Activated T-cell treated with anti-CD3 and anti-CD28 coated beads, Interleukin-2, amount 50 U/mL, for 72 hours (primary cell): Measurements from ENCODE around the gene MTARC1. TPM values are rescaled to one million over a fixed set of nuclear protein-coding genes. Genes with fewer than 3 reads are reported as not detected.

Source experiments
- ATAC-seq, 2 donors: fragments of 150-1000 bp; cut with Tn5 transposase; replicated peaks in 1 of 2; 2 replicates each; pipeline ENCODE4 v1.10.0; 2021; ENCODE audit warnings: moderate library complexity in 2 of 2, mild to moderate bottlenecking in 1 of 2
- DNase-seq, 2 donors: peaks; one replicate each; pipeline ENCODE4 v3.0.0; 2021 to 2022; ENCODE audit warnings: mixed read lengths in 1 of 2
- H3K27ac Mint-ChIP-seq: one replicate; pipeline ENCODE4 v1.8.0; 2022; ENCODE audit warnings: mild to moderate bottlenecking, moderate library complexity, mixed read lengths
- H3K27me3 Mint-ChIP-seq: one replicate; pipeline ENCODE4 v1.8.0; 2022; ENCODE audit warnings: low read depth, mixed read lengths
- H3K36me3 Mint-ChIP-seq, 2 donors: one replicate each; pipeline ENCODE4 v1.8.0; 2022; ENCODE audit warnings: mixed read lengths in 2 of 2, mild to moderate bottlenecking in 1 of 2; ENCODE audit not compliant: insufficient read depth in 2 of 2
- H3K4me1 Mint-ChIP-seq: one replicate; pipeline ENCODE4 v1.8.0; 2022; ENCODE audit warnings: low read depth, mixed read lengths
- H3K4me3 Mint-ChIP-seq, 2 donors: one replicate each; pipeline ENCODE4 v1.8.0; 2022; ENCODE audit warnings: mild to moderate bottlenecking in 2 of 2, mixed read lengths in 2 of 2, moderate library complexity in 2 of 2
- H3K9me3 Mint-ChIP-seq, 2 donors: one replicate each; pipeline ENCODE4 v1.8.0; 2022; ENCODE audit warnings: mixed read lengths in 2 of 2
- total RNA-seq, 2 donors: library from RNA; stranded (reverse); gene quantifications; one replicate each; pipeline ENCODE4 v1.2.3, GENCODE V29; 2022

Gene MTARC1
- total RNA-seq, 2 donors from 2014 or later: not detected

DNA sequence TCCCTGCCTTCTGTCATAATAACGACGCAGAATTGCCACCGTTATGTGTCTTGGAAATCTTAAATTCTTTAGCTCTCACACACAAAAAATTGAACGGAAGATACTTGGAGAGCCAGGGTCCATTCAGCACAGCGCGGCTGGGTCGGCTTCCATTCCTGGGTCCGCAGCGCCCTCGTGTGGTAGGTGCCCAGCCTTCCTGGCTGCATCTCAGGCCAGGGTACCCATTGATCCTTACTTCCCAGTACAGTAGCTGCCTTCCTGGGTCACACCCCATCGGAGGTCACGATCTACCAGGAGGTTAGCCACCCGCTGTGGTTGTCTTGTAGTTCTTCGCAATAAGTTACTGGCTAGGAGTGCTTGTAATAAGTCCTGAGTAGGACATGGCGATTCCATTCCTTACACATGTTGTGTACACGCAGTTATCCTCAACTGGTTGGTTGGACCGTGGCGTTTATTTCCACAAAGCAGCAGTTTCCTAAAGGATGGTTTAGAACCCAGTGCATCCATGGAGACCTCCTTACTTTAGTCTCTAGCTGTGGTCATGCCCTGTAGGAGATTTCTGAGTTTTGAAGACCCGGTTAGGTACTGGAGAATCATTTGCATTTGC lies 9.9 kb upstream of the MTARC1 start:
- Mint-ChIP-seq H3K4me3 (no peak overlapping the region), H3K4me1 (no peaks in the 10 kb centered on the region), H3K27me3 (peaks cover 19% of the 10 kb centered on the region), H3K27ac (no peak overlapping the region), H3K36me3 (no peaks in the 10 kb centered on the region), H3K9me3 (no peaks in the 10 kb centered on the region)
- peak; percentile 72 to 79 for DNase-seq
- peak; percentile 82 to 87 for ATAC-seq

DNA sequence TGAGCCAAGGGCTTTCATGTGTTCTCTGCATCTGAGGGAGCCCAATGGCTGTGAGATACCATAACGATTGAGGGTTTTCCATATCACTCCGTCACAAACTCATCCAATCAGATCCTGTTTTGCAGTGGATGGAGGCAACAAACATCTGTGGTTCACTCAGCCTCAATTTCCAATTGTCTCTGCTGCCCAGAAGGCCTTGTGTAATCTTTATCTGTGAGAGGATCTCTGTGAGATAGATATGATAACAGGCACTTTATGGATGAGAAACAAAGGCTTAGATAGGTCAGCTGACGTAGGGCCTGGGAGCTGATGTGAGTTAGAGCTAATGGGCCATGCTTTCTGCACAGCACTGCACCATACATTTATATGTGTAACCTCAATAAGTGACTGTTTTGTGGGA lies 3.3 kb upstream of the MTARC1 start:
- no peak overlapping the region for H3K27ac Mint-ChIP-seq
- H3K4me3 Mint-ChIP-seq: no peak overlapping the region
- H3K9me3 Mint-ChIP-seq: no peaks in the 10 kb centered on the region
- peaks cover 44% of the 10 kb centered on the region for H3K27me3 Mint-ChIP-seq
- H3K36me3 Mint-ChIP-seq: no peaks in the 10 kb centered on the region
- H3K4me1 Mint-ChIP-seq: no peaks in the 10 kb centered on the region
- ATAC-seq (no peak), DNase-seq (no peak)

- Mint-ChIP-seq H3K4me3 (no peak overlapping the region), H3K27ac (no peak overlapping the region), H3K36me3 (no peaks in the 10 kb centered on the region), H3K9me3 (no peaks in the 10 kb centered on the region), H3K27me3 (peaks cover 44% of the 10 kb centered on the region), H3K4me1 (no peaks in the 10 kb centered on the region)
- ATAC-seq (no peak), DNase-seq (no peak)
Observed at GRCh38 chr1:220784751-220785150, 2.0 kb upstream of the MTARC1 start.

DNA sequence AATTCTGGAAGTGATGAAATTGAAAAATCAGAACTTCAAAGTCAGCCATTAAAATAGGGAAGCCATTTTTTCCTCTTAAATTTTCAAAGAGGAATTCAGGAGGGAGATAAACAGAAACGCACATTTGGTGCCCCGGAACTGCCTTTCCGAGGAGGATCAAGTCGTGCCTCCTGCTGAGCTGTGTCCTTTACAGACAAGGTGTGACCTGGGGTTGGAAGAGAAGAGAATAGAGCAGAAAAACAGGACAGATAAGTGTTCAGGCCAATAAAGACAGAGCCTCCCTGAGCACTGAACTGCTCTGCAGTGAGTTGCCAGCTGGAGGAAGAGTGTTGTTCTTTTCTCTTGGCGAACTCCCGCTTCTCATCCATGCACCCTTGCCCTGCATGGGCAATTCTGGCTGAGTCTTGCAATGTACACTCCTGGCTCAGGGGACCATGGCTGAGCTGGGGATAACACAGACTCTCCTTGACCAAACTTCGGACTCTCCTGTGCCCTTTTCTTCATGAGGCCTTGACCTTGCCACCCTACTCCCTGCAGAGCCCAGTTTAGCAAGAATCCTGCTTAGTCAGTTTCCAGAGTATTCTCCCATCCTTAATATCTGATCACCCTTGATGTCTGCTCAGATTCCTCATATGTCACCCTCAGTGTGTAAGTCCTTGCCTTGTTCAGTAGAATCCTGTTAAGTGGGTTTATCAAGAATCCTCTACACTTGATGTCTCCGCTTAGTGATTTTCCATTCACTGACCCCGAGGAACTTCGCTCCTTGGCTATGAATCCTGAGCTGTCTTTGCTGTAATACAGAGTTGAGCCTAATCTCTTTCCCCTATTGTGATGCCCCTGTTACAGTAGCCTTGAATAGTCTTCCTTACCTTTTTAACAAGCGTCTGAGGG lies 1.3 kb upstream of the MTARC1 start:
- no peak for ATAC-seq
- H3K27ac Mint-ChIP-seq: no peak overlapping the region
- peaks cover 44% of the 10 kb centered on the region for H3K27me3 Mint-ChIP-seq
- no peaks in the 10 kb centered on the region for H3K36me3 Mint-ChIP-seq
- H3K4me1 Mint-ChIP-seq: no peaks in the 10 kb centered on the region
- H3K9me3 Mint-ChIP-seq: no peaks in the 10 kb centered on the region
- no peak overlapping the region for H3K4me3 Mint-ChIP-seq
- no peak for DNase-seq

- Mint-ChIP-seq H3K27me3 (peaks cover 44% of the 10 kb centered on the region), H3K4me3 (peak overlapping the region in 1 of 2 donors; percentile 52), H3K36me3 (no peaks in the 10 kb centered on the region), H3K4me1 (no peaks in the 10 kb centered on the region), H3K9me3 (no peaks in the 10 kb centered on the region), H3K27ac (no peak overlapping the region)
- no peak for DNase-seq
- ATAC-seq: peak in 1 of 2 donors; percentile 26
Observed at GRCh38 chr1:220786057-220786336, 716 bp upstream of the MTARC1 start.

DNA sequence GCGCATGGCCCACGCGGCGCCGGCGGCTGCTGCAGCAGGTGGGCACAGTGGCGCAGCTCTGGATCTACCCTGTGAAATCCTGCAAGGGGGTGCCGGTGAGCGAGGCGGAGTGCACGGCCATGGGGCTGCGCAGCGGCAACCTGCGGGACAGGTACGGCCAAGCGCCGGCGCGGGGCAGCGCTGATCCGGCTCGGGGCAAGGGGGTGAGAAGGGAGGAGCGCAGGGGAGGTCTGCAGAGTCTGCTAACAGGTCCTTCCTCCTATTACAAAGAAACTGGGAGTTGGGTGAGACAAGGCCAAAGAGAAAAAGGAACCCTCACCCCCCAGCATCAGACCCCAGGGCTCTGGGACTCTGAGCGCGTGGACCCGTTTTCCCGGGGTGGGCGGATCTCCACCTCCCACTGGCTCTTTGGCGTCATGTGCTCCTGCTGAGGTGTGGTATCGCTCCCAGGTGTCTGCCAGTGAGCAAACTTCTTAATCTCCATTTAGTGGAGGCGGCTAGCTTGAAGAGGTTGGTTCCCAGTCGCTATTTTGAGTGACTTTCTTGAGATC lies 431 bp downstream of the MTARC1 start:
- Mint-ChIP-seq H3K27ac (no peak overlapping the region), H3K27me3 (peaks cover 45% of the 10 kb centered on the region), H3K36me3 (no peaks in the 10 kb centered on the region), H3K4me3 (peak overlapping the region; percentile 49 to 70), H3K4me1 (peaks cover 5% of the 10 kb centered on the region), H3K9me3 (no peaks in the 10 kb centered on the region)
- ATAC-seq (no peak), DNase-seq (no peak)

DNA sequence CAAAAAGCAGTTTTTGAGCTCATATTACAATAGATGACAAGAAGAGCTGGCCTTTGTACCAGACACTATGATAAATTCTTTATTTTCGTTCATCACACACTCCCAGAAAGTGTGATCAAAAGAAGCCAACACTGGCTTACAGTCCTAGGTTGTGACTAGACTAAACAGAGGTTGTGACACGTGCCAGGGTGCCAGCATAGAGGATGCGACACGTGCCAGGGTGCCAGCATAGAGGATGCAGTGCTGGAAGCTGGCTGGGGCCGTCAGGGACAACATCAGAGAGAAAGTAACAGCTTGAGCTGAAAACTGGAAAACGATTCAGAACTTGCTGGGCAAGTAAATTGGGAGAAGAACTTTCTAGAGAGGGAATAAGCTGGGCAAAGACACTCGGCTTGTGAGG lies 2.2 kb downstream of the MTARC1 start:
- no peak for ATAC-seq
- Mint-ChIP-seq H3K4me3 (no peak overlapping the region), H3K27me3 (peaks cover 31% of the 10 kb centered on the region), H3K27ac (no peak overlapping the region), H3K9me3 (no peaks in the 10 kb centered on the region), H3K36me3 (no peaks in the 10 kb centered on the region), H3K4me1 (peaks cover 5% of the 10 kb centered on the region)
- no peak for DNase-seq

- no peak overlapping the region for H3K27ac Mint-ChIP-seq
- ATAC-seq (no peak), DNase-seq (no peak)
Observed at GRCh38 chr1:220789532-220790147, 2.9 kb downstream of the MTARC1 start.

GRCh38 chr1:220791285-220791684 lies 4.6 kb downstream of the MTARC1 start:
- Mint-ChIP-seq H3K36me3 (no peaks in the 10 kb centered on the region), H3K4me1 (peaks cover 5% of the 10 kb centered on the region), H3K9me3 (no peaks in the 10 kb centered on the region), H3K27me3 (peaks cover 9% of the 10 kb centered on the region), H3K4me3 (no peak overlapping the region), H3K27ac (no peak overlapping the region)
- DNase-seq (no peak), ATAC-seq (no peak)

More at GRCh38 chr1:220789532-220790147, 2.9 kb downstream of the MTARC1 start:
- Mint-ChIP-seq H3K27me3 (peaks cover 24% of the 10 kb centered on the region), H3K4me1 (peaks cover 5% of the 10 kb centered on the region), H3K4me3 (no peak overlapping the region), H3K36me3 (no peaks in the 10 kb centered on the region), H3K9me3 (no peaks in the 10 kb centered on the region)

- H3K4me1 Mint-ChIP-seq: peaks cover 5% of the 10 kb centered on the region
- H3K36me3 Mint-ChIP-seq: no peaks in the 10 kb centered on the region
- H3K27me3 Mint-ChIP-seq: peaks cover 9% of the 10 kb centered on the region
- DNase-seq (no peak), ATAC-seq (no peak)
- no peak overlapping the region for H3K27ac Mint-ChIP-seq
- H3K4me3 Mint-ChIP-seq: no peak overlapping the region
- H3K9me3 Mint-ChIP-seq: no peaks in the 10 kb centered on the region
Observed at GRCh38 chr1:220791956-220792355, 5.2 kb downstream of the MTARC1 start.

DNA sequence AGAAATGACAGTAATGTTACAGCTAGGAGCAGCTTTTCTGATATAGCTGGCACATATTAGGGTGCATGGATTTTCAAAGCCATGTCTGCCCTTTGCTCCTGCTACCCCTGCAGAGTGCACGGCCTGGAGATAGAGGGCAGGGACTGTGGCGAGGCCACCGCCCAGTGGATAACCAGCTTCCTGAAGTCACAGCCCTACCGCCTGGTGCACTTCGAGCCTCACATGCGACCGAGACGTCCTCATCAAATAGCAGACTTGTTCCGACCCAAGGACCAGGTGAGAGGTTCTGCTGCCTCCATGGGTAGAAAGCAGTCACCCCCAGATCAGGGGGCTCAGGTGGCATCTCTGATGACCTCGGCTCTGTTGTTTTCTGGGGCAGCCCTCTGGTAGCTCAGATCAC lies 9.8 kb downstream of the MTARC1 start:
- peaks cover 4% of the 10 kb centered on the region for H3K4me1 Mint-ChIP-seq
- H3K27ac Mint-ChIP-seq: no peak overlapping the region
- H3K4me3 Mint-ChIP-seq: no peak overlapping the region
- ATAC-seq (no peak), DNase-seq (no peak)
- peaks cover 5% of the 10 kb centered on the region for H3K27me3 Mint-ChIP-seq
- H3K36me3 Mint-ChIP-seq: no peaks in the 10 kb centered on the region
- no peaks in the 10 kb centered on the region for H3K9me3 Mint-ChIP-seq

DNA sequence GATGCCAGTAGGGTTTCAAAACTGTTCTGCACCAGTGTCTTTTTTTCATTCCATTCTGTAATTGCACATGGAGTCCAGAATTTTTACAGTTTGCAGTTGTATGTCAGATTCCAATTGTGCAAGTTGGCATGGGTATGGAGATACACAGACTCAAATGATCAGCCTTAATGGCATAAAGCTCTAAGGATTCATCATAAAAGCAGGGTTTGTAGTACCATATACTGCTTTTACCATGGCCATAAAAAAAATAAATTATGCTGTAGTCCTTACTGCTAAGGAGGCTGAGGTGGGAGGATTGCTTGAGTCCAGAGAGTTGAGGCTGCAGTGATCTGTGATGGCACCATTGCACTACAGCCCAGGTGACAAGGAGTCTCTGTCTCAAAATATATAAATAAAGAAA lies 10.3 kb downstream of the MTARC1 start:
- no peak for ATAC-seq
- H3K27me3 Mint-ChIP-seq: no peaks in the 10 kb centered on the region
- no peak for DNase-seq
- no peaks in the 10 kb centered on the region for H3K9me3 Mint-ChIP-seq
- H3K4me1 Mint-ChIP-seq: no peaks in the 10 kb centered on the region
- no peaks in the 10 kb centered on the region for H3K36me3 Mint-ChIP-seq
- no peak overlapping the region for H3K4me3 Mint-ChIP-seq
- no peak overlapping the region for H3K27ac Mint-ChIP-seq

- no peaks in the 10 kb centered on the region for H3K9me3 Mint-ChIP-seq
Observed at GRCh38 chr1:220797553-220797952, 10.8 kb downstream of the MTARC1 start.

More at GRCh38 chr1:220797553-220797952, 10.8 kb downstream of the MTARC1 start:
- Mint-ChIP-seq H3K27me3 (peaks cover 2% of the 10 kb centered on the region), H3K4me1 (no peaks in the 10 kb centered on the region), H3K36me3 (no peaks in the 10 kb centered on the region), H3K4me3 (no peak overlapping the region), H3K27ac (no peak overlapping the region)
- ATAC-seq: no peak
- no peak for DNase-seq
